ENCODE results near the gene FRMD4A. TPM values are rescaled to one million over a fixed set of nuclear protein-coding genes. Genes with fewer than 3 reads are reported as not detected.

Gene FRMD4A
- total and polyA plus RNA-seq, 12 donors: 17.4 to 43.4 (median 30.3) TPM

GRCh38 chr10:13810568-13810967 lies 520.2 kb downstream of the FRMD4A start:
- no peaks in the 10 kb centered on the region for H3K27me3 ChIP-seq
- no peak for DNase-seq
- TF ChIP-seq CTCF (IDR thresholded peaks at IDR 0.05): no peak
- intact Hi-C loops (cut with DNase I): no loop called here
- H3K9me3 ChIP-seq: peaks cover 0 to 2% (median 0%) of the 10 kb centered on the region in 11 donors
- peaks cover 0 to 41% (median 16%) of the 10 kb centered on the region in 9 donors for H3K4me1 ChIP-seq
- H3K36me3 ChIP-seq: peaks cover 0 to 12% (median 0%) of the 10 kb centered on the region in 9 donors
- H3K27ac ChIP-seq: peak overlapping the region in 2 of 10 donors; percentile 32 to 56
- no peak overlapping the region for H3K4me3 ChIP-seq
- WGBS, 2 donors: 66 to 74% methylated on average over 4 of the region's 4 CpGs
- no peak for ATAC-seq

GRCh38 chr10:13809427-13809826 lies 521.3 kb downstream of the FRMD4A start:
- peaks cover 0 to 37% (median 18%) of the 10 kb centered on the region in 9 donors for H3K4me1 ChIP-seq
- 60 to 66% methylated on average over 6 of the region's 6 CpGs for WGBS, 2 donors
- H3K36me3 ChIP-seq: peaks cover 0 to 12% (median 0%) of the 10 kb centered on the region in 9 donors
- DNase-seq: no peak
- TF ChIP-seq CTCF (IDR thresholded peaks at IDR 0.05): no peak
- peak overlapping the region in 4 of 10 donors; percentile 6 to 56 (median 35) for H3K27ac ChIP-seq
- H3K27me3 ChIP-seq: no peaks in the 10 kb centered on the region
- intact Hi-C loops (cut with DNase I): loop anchor here in 1 of 10 donors (10.0 kb wide), 1 partner anchor 75 kb away; no protein-coding TSS in a partner anchor
- no peak overlapping the region for H3K4me3 ChIP-seq
- H3K9me3 ChIP-seq: no peaks in the 10 kb centered on the region
- peak in 4 of 8 donors; percentile 4 to 34 (median 22) for ATAC-seq

- Histone ChIP-seq H3K27me3 (no peaks in the 10 kb centered on the region), H3K4me3 (no peak overlapping the region), H3K4me1 (peaks cover 0 to 40% (median 21%) of the 10 kb centered on the region in 9 donors), H3K27ac (peak overlapping the region in 3 of 10 donors; percentile 32 to 56 (median 38)), H3K9me3 (no peaks in the 10 kb centered on the region), H3K36me3 (peaks cover 0 to 12% (median 0%) of the 10 kb centered on the region in 9 donors)
- intact Hi-C loops (cut with DNase I): loop anchor here in 1 of 10 donors (10.0 kb wide), 1 partner anchor 76 kb away; no protein-coding TSS in a partner anchor
- TF ChIP-seq CTCF (IDR thresholded peaks at IDR 0.05): no peak
- ATAC-seq (peak in 3 of 8 donors; percentile 16 to 34 (median 34)), DNase-seq (no peak)
- 79 to 80% methylated on average over 15 of the region's 15 CpGs for whole genome bisulfite sequencing, 2 donors
Observed at GRCh38 chr10:13808556-13809391, 522.0 kb downstream of the FRMD4A start.

- intact Hi-C loops (cut with DNase I): loop anchor here in 1 of 10 donors (10.0 kb wide), 1 partner anchor 78 kb away; no protein-coding TSS in a partner anchor
- DNase-seq (no peak), ATAC-seq (no peak)
- peaks cover 0 to 59% (median 32%) of the 10 kb centered on the region in 9 donors for H3K4me1 ChIP-seq
- peaks cover 0 to 12% (median 0%) of the 10 kb centered on the region in 9 donors for H3K36me3 ChIP-seq
- no peak overlapping the region for H3K27ac ChIP-seq
- H3K27me3 ChIP-seq: no peaks in the 10 kb centered on the region
- no peaks in the 10 kb centered on the region for H3K9me3 ChIP-seq
- WGBS, 2 donors: 78 to 80% methylated on average over 3 of the region's 3 CpGs
- TF ChIP-seq CTCF (IDR thresholded peaks at IDR 0.05): no peak
- H3K4me3 ChIP-seq: no peak overlapping the region
Observed at GRCh38 chr10:13806419-13806818, 524.3 kb downstream of the FRMD4A start.

Measured in heart right ventricle (tissue), 16 donors.